Left ventricle myocardium inferior (tissue), 1 donor: Measurements from ENCODE around the gene MALT1. TPM values are rescaled to one million over a fixed set of nuclear protein-coding genes. Genes with fewer than 3 reads are reported as not detected.

Experiments
- DNase-seq: peaks from one replicate; pipeline ENCODE4 v3.0.0-alpha.2; 2020
- H3K27ac ChIP-seq: fragments of 200-600 bp; replicated peaks from 2 replicates; pipeline ENCODE4 v1.8.0; 2021
- H3K27me3 ChIP-seq: fragments of 200-600 bp; 2 replicates; pipeline ENCODE4 v1.8.0; 2021; ENCODE audit warnings: low read depth
- H3K36me3 ChIP-seq: fragments of 200-600 bp; 2 replicates; pipeline ENCODE4 v1.8.0; 2021
- H3K4me1 ChIP-seq: fragments of 200-600 bp; 2 replicates; pipeline ENCODE4 v1.8.0; 2021
- H3K4me3 ChIP-seq: fragments of 200-600 bp; 2 replicates; pipeline ENCODE4 v1.8.0; 2021; ENCODE audit warnings: mild to moderate bottlenecking, moderate library complexity
- H3K9me3 ChIP-seq: fragments of 200-600 bp; replicated peaks from 2 replicates; pipeline ENCODE4 v1.8.0; 2021
- intact Hi-C: fragments of 100-400 bp; cut with micrococcal nuclease; formaldehyde crosslinking; loops from one replicate; pipeline ENCODE4 v1.11.0; 2022
- total RNA-seq: library from RNA; stranded (reverse); fragmentation: NEBNext Ultra II Directional; extraction: Animal tissue kit (Norgen Biotek cat#: 25700); gene quantifications from one replicate; pipeline ENCODE4 v1.2.1, GENCODE V29; 2021
- TF ChIP-seq, protein P1 (sequence below): fragments of 200-600 bp; IDR thresholded peaks from 2 replicates; pipeline ENCODE4 v1.8.0; 2021; ENCODE audit warnings: antibody characterized with exemption, mild to moderate bottlenecking, borderline replicate concordance
- donor health status: DM: no; HTN: yes; CAD: no; lungs with severe emphysema.

Gene MALT1
- total RNA-seq, 1 donor from 2014 or later: 8.6 TPM

DNA sequence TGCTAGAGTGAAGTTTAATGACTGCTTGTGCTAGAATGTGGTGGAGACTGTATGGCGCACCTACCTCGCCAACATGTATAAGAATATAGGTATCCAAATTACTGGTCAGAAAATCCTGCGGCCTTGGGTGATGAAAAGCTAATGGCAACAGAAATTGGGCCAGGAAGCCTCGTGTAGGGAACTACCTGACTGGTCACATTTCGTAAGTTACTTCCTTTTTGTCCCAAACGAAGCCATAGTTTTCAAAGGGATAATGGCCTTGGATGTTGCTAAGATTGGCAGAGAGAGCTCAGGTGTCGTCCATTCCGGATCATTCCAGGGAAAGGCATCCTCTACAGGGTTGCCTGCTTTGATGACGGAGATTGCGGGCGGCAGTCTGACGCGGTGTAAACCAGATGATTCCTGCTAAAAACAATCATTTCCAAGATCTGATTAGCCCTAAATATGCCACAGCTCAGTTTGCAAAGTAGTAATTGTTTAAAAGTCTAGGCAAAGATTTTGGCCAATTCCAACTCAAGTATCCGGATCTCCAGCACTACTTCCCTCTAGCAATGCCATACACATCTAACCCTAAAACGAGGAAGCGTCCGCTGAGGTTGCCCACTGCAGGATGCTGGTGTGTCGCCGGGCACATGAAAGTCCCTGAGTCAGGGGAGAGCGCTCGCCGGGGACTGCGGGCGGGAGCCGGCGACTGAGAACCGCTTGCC lies 708 bp upstream of the MALT1 start:
- Histone ChIP-seq H3K4me3 (peak overlapping the region; percentile 86), H3K27ac (peak overlapping the region; percentile 98), H3K9me3 (no peaks in the 10 kb centered on the region), H3K4me1 (peaks cover 49% of the 10 kb centered on the region), H3K27me3 (no peaks in the 10 kb centered on the region), H3K36me3 (no peaks in the 10 kb centered on the region)
- no peak for DNase-seq
- TF ChIP-seq, protein P1, sequence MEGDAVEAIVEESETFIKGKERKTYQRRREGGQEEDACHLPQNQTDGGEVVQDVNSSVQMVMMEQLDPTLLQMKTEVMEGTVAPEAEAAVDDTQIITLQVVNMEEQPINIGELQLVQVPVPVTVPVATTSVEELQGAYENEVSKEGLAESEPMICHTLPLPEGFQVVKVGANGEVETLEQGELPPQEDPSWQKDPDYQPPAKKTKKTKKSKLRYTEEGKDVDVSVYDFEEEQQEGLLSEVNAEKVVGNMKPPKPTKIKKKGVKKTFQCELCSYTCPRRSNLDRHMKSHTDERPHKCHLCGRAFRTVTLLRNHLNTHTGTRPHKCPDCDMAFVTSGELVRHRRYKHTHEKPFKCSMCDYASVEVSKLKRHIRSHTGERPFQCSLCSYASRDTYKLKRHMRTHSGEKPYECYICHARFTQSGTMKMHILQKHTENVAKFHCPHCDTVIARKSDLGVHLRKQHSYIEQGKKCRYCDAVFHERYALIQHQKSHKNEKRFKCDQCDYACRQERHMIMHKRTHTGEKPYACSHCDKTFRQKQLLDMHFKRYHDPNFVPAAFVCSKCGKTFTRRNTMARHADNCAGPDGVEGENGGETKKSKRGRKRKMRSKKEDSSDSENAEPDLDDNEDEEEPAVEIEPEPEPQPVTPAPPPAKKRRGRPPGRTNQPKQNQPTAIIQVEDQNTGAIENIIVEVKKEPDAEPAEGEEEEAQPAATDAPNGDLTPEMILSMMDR: no peak
- intact Hi-C loops: no loop called here

DNA sequence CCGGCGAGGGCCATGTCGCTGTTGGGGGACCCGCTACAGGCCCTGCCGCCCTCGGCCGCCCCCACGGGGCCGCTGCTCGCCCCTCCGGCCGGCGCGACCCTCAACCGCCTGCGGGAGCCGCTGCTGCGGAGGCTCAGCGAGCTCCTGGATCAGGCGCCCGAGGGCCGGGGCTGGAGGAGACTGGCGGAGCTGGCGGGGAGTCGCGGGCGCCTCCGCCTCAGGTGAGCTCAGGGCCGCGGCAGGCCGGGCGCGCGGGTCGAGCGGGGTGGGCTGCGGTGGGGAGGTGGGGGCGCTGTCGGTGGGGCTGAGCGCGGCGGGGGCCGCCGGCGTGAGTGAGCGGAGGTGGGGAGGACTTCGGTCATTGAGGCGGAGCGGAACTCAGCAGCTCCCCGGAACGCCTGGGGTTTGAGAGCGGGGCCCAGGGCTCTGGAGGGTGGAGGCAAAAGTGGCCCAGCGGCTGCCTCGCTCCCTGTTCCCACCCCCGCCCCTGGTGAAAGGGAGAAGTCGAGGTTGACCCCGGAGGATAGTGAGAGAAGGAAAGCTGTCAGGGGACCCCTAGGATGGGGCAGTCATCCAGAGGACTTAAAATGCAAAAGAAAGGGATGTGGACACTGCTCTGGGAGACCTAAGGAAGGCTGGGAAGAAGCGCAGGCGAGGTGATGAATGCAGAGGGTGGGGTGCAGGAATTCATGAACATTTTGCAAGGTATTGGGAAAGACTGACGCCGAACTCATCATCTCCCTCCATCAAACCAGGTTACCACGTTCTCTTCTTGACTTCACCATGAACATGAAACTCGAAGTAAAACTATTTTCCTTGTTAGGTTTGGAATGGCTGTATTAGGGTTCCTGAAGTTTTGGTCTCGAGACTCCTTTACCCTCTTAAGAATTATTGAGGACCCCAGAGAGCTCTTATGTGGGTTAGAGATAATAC lies 633 bp downstream of the MALT1 start:
- intact Hi-C loops: no loop called here
- DNase-seq: peak; percentile 45

DNA sequence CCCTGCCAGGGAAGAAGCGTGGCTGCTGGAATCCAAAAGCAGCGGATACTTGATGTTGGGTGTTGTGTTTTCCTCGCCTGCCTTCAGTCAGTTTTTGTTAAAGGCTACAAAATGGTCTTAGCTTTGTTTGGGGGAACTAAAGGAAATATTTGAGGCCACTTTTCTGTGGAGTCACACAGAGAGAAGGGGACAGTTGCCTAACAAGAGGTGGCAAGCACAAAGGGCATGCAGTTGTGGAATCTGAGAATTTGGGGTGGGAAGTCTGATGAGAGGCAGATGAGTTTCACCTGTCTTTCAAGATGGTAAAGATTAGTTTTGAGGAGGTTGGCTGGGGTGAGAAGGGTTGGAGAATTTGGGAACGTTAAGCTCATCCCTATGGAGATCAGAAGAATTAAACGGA lies 2.9 kb downstream of the MALT1 start:
- Histone ChIP-seq H3K4me3 (no peak overlapping the region), H3K36me3 (no peaks in the 10 kb centered on the region), H3K27ac (no peak overlapping the region), H3K27me3 (no peaks in the 10 kb centered on the region), H3K9me3 (no peaks in the 10 kb centered on the region), H3K4me1 (peaks cover 51% of the 10 kb centered on the region)
- no peak for DNase-seq
- TF ChIP-seq, protein P1: no peak
- intact Hi-C loops: no loop called here

More for the DNA sequence above, 633 bp downstream of the MALT1 start:
- no peaks in the 10 kb centered on the region for H3K27me3 ChIP-seq
- H3K27ac ChIP-seq: peak overlapping the region; percentile 98
- H3K4me3 ChIP-seq: peak overlapping the region; percentile 86
- H3K9me3 ChIP-seq: no peaks in the 10 kb centered on the region
- TF ChIP-seq, protein P1: peak; percentile 40
- peaks cover 49% of the 10 kb centered on the region for H3K4me1 ChIP-seq
- no peaks in the 10 kb centered on the region for H3K36me3 ChIP-seq

DNA sequence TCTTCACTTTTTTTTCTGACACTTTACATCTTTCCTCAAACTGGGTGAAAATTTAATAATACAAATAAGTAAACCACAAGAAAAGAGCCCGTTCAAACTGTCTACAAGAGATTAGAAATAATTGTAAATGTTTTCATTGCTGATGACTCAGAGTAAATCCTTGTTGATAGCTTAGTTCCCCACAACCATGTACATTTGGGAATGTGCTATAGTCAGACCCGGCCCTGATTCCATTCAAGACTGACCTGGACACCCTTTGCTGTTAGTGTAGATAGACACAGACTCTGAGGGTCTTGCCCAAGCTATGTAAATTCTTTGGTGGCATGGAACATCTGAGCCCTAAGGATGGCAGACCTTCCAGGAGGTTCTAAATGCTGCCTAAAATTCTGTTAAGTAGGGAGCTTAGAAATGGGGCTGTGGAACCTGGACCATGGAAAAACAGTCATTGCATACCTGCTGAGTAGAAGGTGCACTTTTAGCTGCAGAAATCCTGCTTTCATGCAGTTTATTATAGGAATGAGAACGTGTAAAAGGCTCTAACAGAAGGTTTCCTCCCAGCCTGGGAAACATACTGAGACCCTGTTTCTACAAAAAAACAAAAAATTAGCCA lies 3.7 kb downstream of the MALT1 start:
- Histone ChIP-seq H3K36me3 (no peaks in the 10 kb centered on the region), H3K9me3 (no peaks in the 10 kb centered on the region), H3K4me1 (peaks cover 50% of the 10 kb centered on the region), H3K4me3 (no peak overlapping the region), H3K27me3 (no peaks in the 10 kb centered on the region), H3K27ac (no peak overlapping the region)
- no peak for DNase-seq
- TF ChIP-seq, protein P1: no peak
- intact Hi-C loops: no loop called here

DNA sequence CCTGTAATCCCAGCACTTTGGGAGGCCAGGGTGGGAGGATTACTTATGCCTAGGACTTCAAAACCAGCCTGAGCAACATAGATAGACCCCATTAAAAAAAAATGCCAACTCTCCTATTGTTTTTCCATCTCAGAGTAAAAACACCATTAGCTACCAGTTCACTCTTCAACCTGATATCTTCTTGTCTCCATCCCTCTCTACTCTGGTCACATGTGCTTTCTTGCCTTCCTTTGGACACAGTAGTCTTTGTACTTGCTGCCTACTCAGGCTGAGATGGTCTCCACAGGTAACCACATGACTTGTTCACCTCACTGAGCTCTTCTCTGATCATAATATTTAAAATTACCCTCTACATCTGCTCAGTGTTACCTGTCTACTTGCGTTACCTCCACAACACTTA lies 5.0 kb downstream of the MALT1 start:
- H3K9me3 ChIP-seq: no peaks in the 10 kb centered on the region
- no peak for DNase-seq
- intact Hi-C loops: no loop called here

More for the DNA sequence above, 5.0 kb downstream of the MALT1 start:
- Histone ChIP-seq H3K36me3 (peaks cover 3% of the 10 kb centered on the region), H3K4me3 (no peak overlapping the region), H3K4me1 (peaks cover 40% of the 10 kb centered on the region), H3K27ac (no peak overlapping the region), H3K27me3 (no peaks in the 10 kb centered on the region)
- TF ChIP-seq, protein P1: no peak
